ENCODE data around the gene OSBPL3.

The OSBPL3 gene

GRCh38 chr7:24756545-24757352, 223.2 kb downstream of the OSBPL3 start:
- H2AFZ ChIP-seq (ENCODE audit: low read depth, low read length, severe bottlenecking) = peak overlapping the region; percentile 47
- H3K9me3 ChIP-seq (ENCODE audit: insufficient read depth, low read length) = no peaks in the 10 kb centered on the region
- no peaks in the 10 kb centered on the region for H3K9me2 ChIP-seq (replicated peaks; ENCODE audit: insufficient read depth, low read length)
- H3K79me2 ChIP-seq (ENCODE audit: insufficient read depth, low read length) = no peaks in the 10 kb centered on the region
- peak overlapping the region; percentile 53 for H3K4me2 ChIP-seq (ENCODE audit: low read depth, low read length, poor library complexity, severe bottlenecking)
- H3F3A ChIP-seq (ENCODE audit: insufficient read depth) = no peaks in the 10 kb centered on the region
- no peaks in the 10 kb centered on the region for H3K36me3 ChIP-seq (ENCODE audit: low read length)
- no peaks in the 10 kb centered on the region for H4K20me1 ChIP-seq (ENCODE audit: low read depth, low read length)
- H3K27me3 ChIP-seq (ENCODE audit: low read length) = no peaks in the 10 kb centered on the region
- peak overlapping the region; percentile 50 for H3K4me3 ChIP-seq (ENCODE audit: insufficient read depth, low read length, poor library complexity, severe bottlenecking)
- no peak overlapping the region for H3K27ac ChIP-seq (ENCODE audit: low read depth, low read length)
- TF ChIP-seq CTCF (IDR thresholded peaks at IDR 0.05; ENCODE audit: insufficient read depth, low read length, poor library complexity, severe bottlenecking) = no peak
- TF ChIP-seq EZH2phosphoT487 (conservative IDR thresholded peaks at IDR 0.05; ENCODE audit: low read length) = no peak; the same call in 1 of the 2 replicates
- peak overlapping the region; percentile 44 for H3K9ac ChIP-seq (ENCODE audit: low read length)

GRCh38 chr7:24755541-24756407, 224.2 kb downstream of the OSBPL3 start:
- Histone ChIP-seq H3K9me2 (replicated peaks; ENCODE audit: insufficient read depth, low read length) (no peaks in the 10 kb centered on the region), H3F3A (ENCODE audit: insufficient read depth) (no peaks in the 10 kb centered on the region), H3K9me3 (ENCODE audit: insufficient read depth, low read length) (no peaks in the 10 kb centered on the region), H3K27ac (ENCODE audit: low read depth, low read length) (no peak overlapping the region), H4K20me1 (ENCODE audit: low read depth, low read length) (no peaks in the 10 kb centered on the region), H3K4me3 (ENCODE audit: insufficient read depth, low read length, poor library complexity, severe bottlenecking) (no peak overlapping the region), H2AFZ (ENCODE audit: low read depth, low read length, severe bottlenecking) (no peak overlapping the region), H3K9ac (ENCODE audit: low read length) (no peak overlapping the region), H3K79me2 (ENCODE audit: insufficient read depth, low read length) (no peaks in the 10 kb centered on the region), H3K27me3 (ENCODE audit: low read length) (no peaks in the 10 kb centered on the region), H3K4me2 (ENCODE audit: low read depth, low read length, poor library complexity, severe bottlenecking) (no peak overlapping the region), H3K36me3 (ENCODE audit: low read length) (no peaks in the 10 kb centered on the region)
- TF ChIP-seq EZH2phosphoT487 (conservative IDR thresholded peaks at IDR 0.05; ENCODE audit: low read length) = 0 out of 2 replicates have a peak, but pooled peaks have one; percentile 58
- TF ChIP-seq CTCF (IDR thresholded peaks at IDR 0.05; ENCODE audit: insufficient read depth, low read length, poor library complexity, severe bottlenecking) = no peak

GRCh38 chr7:24754906-24755506, 225.0 kb downstream of the OSBPL3 start:
- H3K4me3 ChIP-seq (ENCODE audit: insufficient read depth, low read length, poor library complexity, severe bottlenecking) = no peak overlapping the region
- H3K27ac ChIP-seq (ENCODE audit: low read depth, low read length) = no peak overlapping the region
- no peaks in the 10 kb centered on the region for H3F3A ChIP-seq (ENCODE audit: insufficient read depth)
- H3K79me2 ChIP-seq (ENCODE audit: insufficient read depth, low read length) = no peaks in the 10 kb centered on the region
- no peak overlapping the region for H2AFZ ChIP-seq (ENCODE audit: low read depth, low read length, severe bottlenecking)
- TF ChIP-seq EZH2phosphoT487 (conservative IDR thresholded peaks at IDR 0.05; ENCODE audit: low read length) = no peak
- TF ChIP-seq CTCF (IDR thresholded peaks at IDR 0.05; ENCODE audit: insufficient read depth, low read length, poor library complexity, severe bottlenecking) = no peak
- no peak overlapping the region for H3K4me2 ChIP-seq (ENCODE audit: low read depth, low read length, poor library complexity, severe bottlenecking)
- H3K9me2 ChIP-seq (replicated peaks; ENCODE audit: insufficient read depth, low read length) = no peaks in the 10 kb centered on the region
- H4K20me1 ChIP-seq (ENCODE audit: low read depth, low read length) = no peaks in the 10 kb centered on the region
- no peaks in the 10 kb centered on the region for H3K36me3 ChIP-seq (ENCODE audit: low read length)
- no peaks in the 10 kb centered on the region for H3K9me3 ChIP-seq (ENCODE audit: insufficient read depth, low read length)
- no peak overlapping the region for H3K9ac ChIP-seq (ENCODE audit: low read length)
- no peaks in the 10 kb centered on the region for H3K27me3 ChIP-seq (ENCODE audit: low read length)
